Measurements from ENCODE around the gene PIRT.

GRCh38 chr17:10779609-10780008 lies 58.3 kb downstream of the PIRT start:
- no peak for TF ChIP-seq CTCF (IDR thresholded peaks at IDR 0.05)
- TF ChIP-seq POLR2A (IDR thresholded peaks at IDR 0.05), result no peak
